Skeletal muscle satellite cell (primary cell): ENCODE measurements around the gene MPND.

Experiments used
- H3K27me3 ChIP-seq: 2 replicates; pipeline ENCODE4 v1.7.0; 2013; ENCODE audit warnings: low read length; ENCODE audit not compliant: control insufficient read depth, insufficient read depth
- H3K36me3 ChIP-seq: 2 replicates; pipeline ENCODE4 v1.7.0; 2013; ENCODE audit warnings: mild to moderate bottlenecking, control low read depth, low read length; ENCODE audit not compliant: insufficient read depth
- H3K4me1 ChIP-seq: 2 replicates; pipeline ENCODE4 v1.7.0; 2013; ENCODE audit warnings: low read length; ENCODE audit not compliant: control insufficient read depth, insufficient read depth
- H3K4me2 ChIP-seq: 2 replicates; pipeline ENCODE4 v1.7.0; 2013; ENCODE audit warnings: mild to moderate bottlenecking, low read length
- H3K4me3 ChIP-seq: 2 replicates; pipeline ENCODE4 v1.7.0; 2013; ENCODE audit warnings: low read length
- H3K9ac ChIP-seq: 2 replicates; pipeline ENCODE4 v1.7.0; 2013; ENCODE audit warnings: mild to moderate bottlenecking, low read depth, low read length, moderate library complexity
- H3K9me3 ChIP-seq: replicated peaks from 2 replicates; pipeline ENCODE4 v1.7.0; 2013; ENCODE audit warnings: mild to moderate bottlenecking, control low read depth, low read length

The MPND gene

DNA sequence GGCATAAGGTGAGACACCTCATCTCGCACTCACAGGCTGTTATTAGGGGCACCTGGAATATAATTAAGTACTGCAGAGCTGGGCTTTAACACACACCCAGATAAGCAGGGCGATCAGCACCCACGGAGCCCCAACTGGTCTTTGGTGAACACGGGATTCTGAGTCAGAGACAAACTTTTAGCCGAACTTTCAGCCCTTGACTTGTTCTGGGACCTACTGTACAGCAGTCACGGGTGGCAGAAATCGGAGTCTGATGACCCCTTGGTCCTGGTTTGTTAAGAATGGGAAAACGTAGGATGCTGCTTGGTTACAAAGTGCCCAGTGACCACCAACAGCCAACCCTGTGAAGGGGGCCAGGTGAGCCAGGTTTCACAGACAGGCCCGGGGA lies 47.9 kb downstream of the MPND start:
- H3K9ac ChIP-seq = peak overlapping the region; percentile 60
- H3K4me2 ChIP-seq = peak overlapping the region; percentile 73
- H3K4me1 ChIP-seq = peaks cover 68% of the 10 kb centered on the region
- peak overlapping the region; percentile 53 for H3K4me3 ChIP-seq
- H3K36me3 ChIP-seq = peaks cover 32% of the 10 kb centered on the region
- no peaks in the 10 kb centered on the region for H3K27me3 ChIP-seq
- no peaks in the 10 kb centered on the region for H3K9me3 ChIP-seq

DNA sequence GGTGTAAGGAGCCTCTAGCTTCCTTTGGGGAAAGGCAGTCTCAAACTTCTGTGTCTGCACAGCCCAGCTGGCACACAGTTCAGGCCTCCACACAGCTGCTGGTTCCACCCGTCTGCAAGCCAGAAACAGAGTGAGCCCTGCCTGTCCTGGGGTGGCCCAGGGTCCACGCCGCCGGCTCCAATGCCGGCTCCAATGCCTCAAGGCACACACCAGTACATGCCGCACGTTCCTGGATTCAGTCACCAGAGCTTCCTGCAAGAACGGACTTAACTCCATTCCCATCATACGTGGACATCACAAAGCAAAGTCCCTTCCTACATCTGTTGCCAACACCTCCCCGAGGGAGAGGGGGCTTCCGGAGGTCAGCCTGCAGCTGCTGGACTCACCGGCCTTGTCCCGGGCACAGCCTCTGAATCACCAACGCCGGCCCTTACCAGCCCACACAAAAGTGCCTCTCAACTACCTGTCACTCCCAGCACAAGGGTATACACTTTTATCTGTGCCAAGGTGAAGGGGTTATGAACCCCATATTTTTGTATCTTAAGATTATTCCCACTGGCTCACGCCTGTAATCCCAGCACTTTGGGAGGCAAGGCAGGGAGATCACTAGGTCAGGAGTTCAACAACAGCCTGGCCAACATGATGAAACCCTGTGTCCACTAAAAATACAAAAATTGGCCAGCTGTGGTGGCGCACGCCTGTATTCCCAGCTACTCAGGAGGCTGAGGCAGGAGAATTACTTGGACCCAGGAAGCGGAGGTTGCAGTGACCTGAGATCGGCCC lies 48.5 kb downstream of the MPND start:
- Histone ChIP-seq H3K9ac (peak overlapping the region; percentile 60), H3K4me2 (peak overlapping the region; percentile 73), H3K4me1 (peaks cover 69% of the 10 kb centered on the region), H3K27me3 (no peaks in the 10 kb centered on the region), H3K9me3 (no peaks in the 10 kb centered on the region), H3K4me3 (peak overlapping the region; percentile 53), H3K36me3 (peaks cover 34% of the 10 kb centered on the region)

GRCh38 chr19:4393947-4394590 lies 50.7 kb downstream of the MPND start:
- Histone ChIP-seq H3K27me3 (no peaks in the 10 kb centered on the region), H3K9ac (peak overlapping the region; percentile 60), H3K4me1 (peaks cover 69% of the 10 kb centered on the region), H3K9me3 (no peaks in the 10 kb centered on the region), H3K4me3 (peak overlapping the region; percentile 56), H3K4me2 (peak overlapping the region; percentile 72), H3K36me3 (peaks cover 41% of the 10 kb centered on the region)

DNA sequence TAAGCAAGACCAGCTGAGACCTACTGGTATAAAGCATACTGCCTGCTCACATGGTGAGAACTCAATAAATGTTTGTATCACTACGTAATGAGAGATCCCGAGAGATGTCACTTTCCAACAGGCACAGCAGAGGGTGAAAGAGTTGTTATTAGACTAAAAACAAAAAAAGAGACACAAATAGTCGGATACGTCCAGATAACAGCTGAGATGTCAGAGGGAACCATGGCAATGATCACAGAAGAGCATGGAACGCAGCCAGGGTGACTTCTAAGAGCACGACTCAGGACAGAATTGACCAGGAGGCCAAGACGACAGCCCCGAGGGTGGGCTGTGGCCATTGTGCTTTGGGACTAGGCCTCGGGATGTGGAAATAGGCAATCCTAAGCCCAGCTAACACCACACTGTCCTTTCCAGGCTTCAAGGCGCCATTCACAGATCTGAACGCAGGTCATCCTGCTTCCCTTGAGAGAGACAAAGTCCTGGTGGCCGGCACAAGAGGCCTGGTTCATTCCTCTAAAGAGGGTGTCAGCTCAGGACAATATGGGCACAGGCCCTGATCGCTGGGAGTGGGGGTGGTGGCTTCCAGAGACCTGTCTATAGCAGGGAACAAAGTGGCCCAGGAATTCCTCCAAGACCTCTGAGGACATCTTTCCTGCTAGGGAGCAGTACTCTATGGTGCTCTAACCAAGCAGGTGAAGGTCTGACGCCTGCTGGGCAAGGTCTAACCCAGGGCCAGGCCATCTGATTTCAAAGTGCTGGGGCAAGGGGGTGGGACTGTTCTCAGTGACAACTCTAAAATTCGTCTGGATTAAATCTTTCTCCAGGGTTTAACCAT lies 53.8 kb downstream of the MPND start:
- Histone ChIP-seq H3K36me3 (peaks cover 35% of the 10 kb centered on the region), H3K9ac (peak overlapping the region; percentile 42), H3K27me3 (no peaks in the 10 kb centered on the region), H3K9me3 (no peaks in the 10 kb centered on the region), H3K4me2 (peak overlapping the region; percentile 67), H3K4me3 (peak overlapping the region; percentile 46), H3K4me1 (peaks cover 44% of the 10 kb centered on the region)

DNA sequence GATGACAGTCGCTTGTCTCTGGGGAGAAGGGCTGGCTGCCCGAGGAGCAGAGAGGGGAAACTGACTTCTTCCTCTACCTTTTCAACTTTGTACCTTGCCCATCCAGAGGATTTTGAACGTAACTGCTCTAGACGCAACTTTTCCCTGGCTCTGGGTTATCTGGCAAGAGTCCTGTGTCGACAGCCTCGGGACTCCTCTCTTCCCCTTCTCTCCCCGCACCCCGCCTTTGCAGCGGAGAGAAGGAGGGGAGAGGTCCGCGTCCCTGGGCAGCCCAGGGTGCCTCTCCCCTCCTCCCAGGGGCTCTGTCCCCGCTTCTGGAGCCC lies 56.4 kb downstream of the MPND start:
- H3K9me3 ChIP-seq = no peaks in the 10 kb centered on the region
- H3K4me3 ChIP-seq = peak overlapping the region; percentile 76
- H3K36me3 ChIP-seq = peaks cover 29% of the 10 kb centered on the region
- H3K27me3 ChIP-seq = no peaks in the 10 kb centered on the region
- H3K4me2 ChIP-seq = peak overlapping the region; percentile 86
- peak overlapping the region; percentile 98 for H3K9ac ChIP-seq
- peaks cover 41% of the 10 kb centered on the region for H3K4me1 ChIP-seq

- no peaks in the 10 kb centered on the region for H3K9me3 ChIP-seq
- no peaks in the 10 kb centered on the region for H3K27me3 ChIP-seq
- H3K4me1 ChIP-seq = peaks cover 35% of the 10 kb centered on the region
- H3K9ac ChIP-seq = peak within 1 kb of the TSS; percentile 98
- peak within 1 kb of the TSS; percentile 86 for H3K4me2 ChIP-seq
- H3K4me3 ChIP-seq = peak within 1 kb of the TSS; percentile 76
- H3K36me3 ChIP-seq = peaks cover 23% of the 10 kb centered on the region
These were observed 57.0 kb downstream of the MPND start, which contains the start of gene SH3GL1 for GRCh38 chr19:4400135-4400936. Gene SH3GL1, minus strand, starts transcription at chr19:4400547. Its CDS starts 179 bp downstream, at chr19:4400368.

GRCh38 chr19:4401769-4402170 lies 58.4 kb downstream of the MPND start:
- peak overlapping the region; percentile 82 for H3K9ac ChIP-seq
- peak overlapping the region; percentile 60 for H3K4me3 ChIP-seq
- H3K27me3 ChIP-seq = no peaks in the 10 kb centered on the region
- H3K4me1 ChIP-seq = peaks cover 31% of the 10 kb centered on the region
- peaks cover 18% of the 10 kb centered on the region for H3K36me3 ChIP-seq
- H3K9me3 ChIP-seq = no peaks in the 10 kb centered on the region
- H3K4me2 ChIP-seq = peak overlapping the region; percentile 78

- Histone ChIP-seq H3K9me3 (no peaks in the 10 kb centered on the region), H3K9ac (peak within 1 kb of the TSS; percentile 94), H3K4me1 (peaks cover 25% of the 10 kb centered on the region), H3K36me3 (peaks cover 11% of the 10 kb centered on the region), H3K27me3 (no peaks in the 10 kb centered on the region), H3K4me2 (peak within 1 kb of the TSS; percentile 89), H3K4me3 (peak within 1 kb of the TSS; percentile 77)
These were observed 59.0 kb downstream of the MPND start, which contains the start of gene CHAF1A for GRCh38 chr19:4402171-4403004. Gene CHAF1A, plus strand, starts transcription at chr19:4402640. Its CDS starts 123 bp downstream, at chr19:4402763.

- Histone ChIP-seq H3K4me2 (peak overlapping the region; percentile 89), H3K4me3 (peak overlapping the region; percentile 77), H3K9ac (peak overlapping the region; percentile 94), H3K27me3 (no peaks in the 10 kb centered on the region), H3K36me3 (peaks cover 4% of the 10 kb centered on the region), H3K9me3 (no peaks in the 10 kb centered on the region), H3K4me1 (peaks cover 22% of the 10 kb centered on the region)
These were observed 59.8 kb downstream of the MPND start for GRCh38 chr19:4403005-4403761.

- H3K9me3 ChIP-seq = no peaks in the 10 kb centered on the region
- H3K4me2 ChIP-seq = no peak overlapping the region
- H3K4me1 ChIP-seq = peaks cover 18% of the 10 kb centered on the region
- H3K4me3 ChIP-seq = no peak overlapping the region
- no peak overlapping the region for H3K9ac ChIP-seq
- H3K36me3 ChIP-seq = peaks cover 16% of the 10 kb centered on the region
- no peaks in the 10 kb centered on the region for H3K27me3 ChIP-seq
These were observed 62.6 kb downstream of the MPND start for GRCh38 chr19:4405977-4406376.
